Measurements from ENCODE around the gene ARID1B. TPM values are rescaled to one million over a fixed set of nuclear protein-coding genes. Genes with fewer than 3 reads are reported as not detected.

ARID1B gene
- total RNA-seq, 2 donors from 2014 or later = 79.3 to 84.6 TPM

DNA sequence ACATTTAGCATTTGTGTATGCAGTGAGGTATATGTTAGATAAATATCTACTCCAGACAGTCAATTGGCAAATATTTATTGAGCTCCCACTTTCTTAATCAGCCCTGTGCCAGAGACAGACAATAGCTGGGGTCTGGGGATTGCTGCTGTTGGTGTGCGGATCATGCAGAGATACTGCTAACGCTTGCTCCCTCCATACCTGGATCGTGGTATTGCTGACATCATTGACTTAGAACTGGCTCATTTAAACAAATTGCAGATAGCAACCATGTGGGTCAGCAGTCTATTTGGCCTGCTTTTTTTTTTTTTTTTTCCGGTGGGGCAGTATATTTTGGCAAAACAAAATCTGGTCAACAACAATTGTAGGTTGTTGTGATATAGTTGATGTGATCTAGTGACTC, 9.5 kb downstream of the ARID1B start:
- no peak for DNase-seq (ENCODE audit: low spot score)
- intact Hi-C loops (cut with DNase I) = loop anchor here in 1 of 2 donors (10.0 kb wide), 1 partner anchor 218 kb away; no protein-coding TSS in a partner anchor

DNA sequence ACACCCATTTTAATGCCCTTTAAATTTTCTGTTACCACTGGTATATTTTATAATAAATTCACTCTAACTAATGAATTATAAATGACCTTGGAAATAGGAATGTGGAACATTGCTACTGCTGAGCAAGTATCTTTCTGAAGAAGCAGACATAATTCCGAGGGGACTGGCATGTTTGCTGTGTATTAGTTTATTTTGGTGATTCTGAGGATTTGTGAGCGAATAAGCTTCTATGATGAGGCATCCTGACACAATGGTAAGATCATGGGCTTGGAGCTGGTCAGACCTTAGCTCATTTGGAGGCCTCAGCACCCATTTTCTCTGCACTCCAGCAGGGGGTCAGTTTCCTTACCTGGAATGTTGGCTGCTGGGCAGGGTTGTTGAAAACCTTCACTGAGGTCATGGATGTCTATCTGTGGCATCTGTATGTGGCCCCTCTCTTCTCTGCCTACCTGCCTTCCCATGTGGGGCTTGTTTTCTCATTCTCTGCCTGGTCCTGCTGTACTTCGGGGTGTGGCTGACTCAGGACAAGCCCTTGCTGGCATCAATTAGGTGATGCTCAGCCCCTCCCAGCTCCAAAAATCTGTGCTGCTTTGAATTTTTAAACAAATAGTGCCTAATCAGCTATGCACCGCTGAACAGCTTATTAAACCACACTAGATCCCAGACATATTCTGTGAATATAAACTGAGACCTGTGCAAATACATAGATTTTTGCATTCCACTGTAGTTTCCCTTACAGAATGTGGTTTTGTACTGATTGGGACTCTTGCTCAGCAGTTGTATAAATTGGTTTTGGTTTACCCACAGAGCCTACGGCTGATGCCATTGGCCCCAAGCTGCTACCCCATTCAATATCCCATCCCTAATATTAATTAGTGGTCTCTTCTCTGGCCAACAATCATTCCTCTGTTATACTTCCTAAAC, 10.7 kb downstream of the ARID1B start:
- intact Hi-C loops (cut with DNase I) = loop anchor here in 1 of 2 donors (10.0 kb wide), 1 partner anchor 217 kb away; no protein-coding TSS in a partner anchor
- DNase-seq (ENCODE audit: low spot score) = no peak

DNA sequence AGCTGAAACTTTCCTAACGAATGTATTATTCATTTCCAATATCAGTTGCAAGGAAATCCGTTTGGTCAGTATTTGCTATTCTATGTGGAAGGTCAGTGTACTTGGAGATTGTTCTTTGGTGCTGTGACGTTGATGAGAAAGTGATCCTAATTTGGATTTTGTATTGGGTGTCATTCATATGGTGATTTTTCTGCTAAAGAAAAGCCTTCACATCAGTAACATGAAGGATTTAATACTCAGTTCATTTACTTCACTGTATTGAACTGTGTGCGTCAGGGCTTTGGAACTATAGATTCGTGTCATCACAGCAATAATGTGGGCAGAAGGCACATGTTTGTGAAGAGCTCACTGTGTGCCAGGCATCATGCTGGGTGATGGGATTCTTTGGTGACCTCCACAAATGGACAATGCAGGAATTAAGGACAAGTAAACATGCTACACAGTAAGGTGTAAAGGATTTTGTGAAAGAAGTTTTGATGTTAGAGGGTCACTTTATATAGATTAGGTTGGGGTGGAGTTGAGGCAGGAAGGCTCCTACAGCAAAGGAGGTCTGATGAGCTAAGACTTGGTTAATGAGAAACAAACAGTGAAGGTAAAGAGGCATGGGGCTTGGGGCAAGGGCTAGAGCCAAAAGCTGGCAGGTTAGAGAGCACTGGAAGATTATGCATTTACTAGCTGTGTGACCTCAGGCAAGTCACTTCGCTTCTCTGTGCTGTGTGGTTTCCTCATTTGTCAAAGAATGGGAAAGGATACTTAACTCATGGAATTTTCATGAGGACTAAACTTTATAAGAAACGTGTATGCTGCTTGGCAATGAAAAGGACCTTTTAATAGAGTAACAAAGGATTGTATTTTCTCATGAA, 12.1 kb downstream of the ARID1B start:
- no peak for DNase-seq (ENCODE audit: low spot score)
- intact Hi-C loops (cut with DNase I) = loop anchor here in 1 of 2 donors (10.0 kb wide), 1 partner anchor 215 kb away; no protein-coding TSS in a partner anchor

DNA sequence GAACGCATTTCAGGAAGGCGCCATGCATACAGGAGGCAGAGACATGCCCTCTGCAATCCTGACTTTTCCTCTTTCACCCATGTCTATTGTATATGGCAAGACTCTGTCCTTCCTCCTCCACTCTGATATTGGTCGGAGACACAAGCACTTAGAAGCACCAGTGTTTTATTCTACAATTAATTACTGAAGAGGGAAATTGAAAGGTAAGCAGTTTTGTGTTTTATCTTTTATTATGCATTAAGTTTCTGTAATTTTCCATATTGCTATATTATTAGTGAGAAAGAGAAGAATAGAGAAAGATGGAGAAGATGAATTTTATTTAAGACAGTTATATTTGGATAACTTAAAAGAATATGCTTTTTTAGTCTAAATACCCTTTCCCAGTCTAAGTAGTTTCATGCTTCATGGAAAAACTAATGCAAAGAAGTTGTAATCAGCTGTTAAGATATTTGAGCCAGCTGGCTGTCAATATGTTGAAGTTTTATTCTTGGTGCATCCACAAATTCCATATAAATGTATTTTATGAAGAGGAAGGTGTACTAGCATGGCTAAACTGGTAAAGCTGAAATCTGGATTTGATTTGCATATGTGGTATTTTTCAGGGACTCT, 13.6 kb downstream of the ARID1B start:
- no peak for DNase-seq (ENCODE audit: low spot score)
- intact Hi-C loops (cut with DNase I) = loop anchor here in 1 of 2 donors (10.0 kb wide), 1 partner anchor 946 kb away; no protein-coding TSS in a partner anchor

DNA sequence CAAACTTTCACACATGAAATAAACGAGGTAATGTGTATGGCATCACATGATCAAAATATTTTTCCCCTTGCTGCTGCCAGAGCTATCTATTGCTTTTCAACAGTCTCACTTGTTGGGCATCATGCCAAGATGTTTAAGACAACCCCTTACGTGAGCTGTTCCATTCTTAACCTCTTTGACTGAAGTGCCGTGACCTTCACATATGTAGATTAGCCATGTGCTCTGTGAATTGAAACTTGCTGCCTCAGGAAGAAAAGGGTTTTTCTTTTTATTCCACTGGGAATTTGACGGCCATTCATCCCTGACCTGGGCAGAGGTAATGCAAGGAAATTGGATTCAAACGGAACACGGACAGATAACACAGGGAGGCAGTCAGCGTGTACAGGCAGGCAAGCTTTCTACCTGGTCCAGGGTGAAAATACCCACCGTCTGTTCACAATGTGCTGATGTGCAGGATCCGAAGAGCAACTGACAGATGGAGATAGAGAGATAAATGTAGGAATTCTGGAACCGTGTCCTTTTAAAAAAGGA, 14.2 kb downstream of the ARID1B start:
- no peak for DNase-seq (ENCODE audit: low spot score)
- intact Hi-C loops (cut with DNase I) = loop anchor here in 1 of 2 donors (10.0 kb wide), 1 partner anchor 947 kb away; no protein-coding TSS in a partner anchor

DNA sequence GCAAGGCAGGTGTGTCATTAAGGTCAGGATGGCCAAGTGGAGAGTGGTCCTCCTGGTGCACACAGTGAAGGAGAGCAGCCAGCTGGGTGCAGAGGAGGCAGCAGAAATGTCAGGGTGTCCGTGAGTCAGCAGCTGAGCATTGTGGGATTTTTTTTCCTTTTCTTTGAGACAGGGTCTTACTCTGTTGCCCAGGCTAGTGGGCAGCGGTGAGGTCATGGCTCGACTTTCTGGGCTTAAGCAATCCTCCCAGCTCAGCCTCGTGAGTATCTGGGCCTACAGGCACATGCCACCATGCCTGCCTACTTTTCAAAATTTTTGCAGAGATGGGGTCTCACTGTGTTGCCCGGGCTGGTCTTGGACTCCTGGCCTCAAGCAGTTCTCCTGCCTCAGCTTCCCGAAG, 16.0 kb downstream of the ARID1B start:
- no peak for DNase-seq (ENCODE audit: low spot score)
- intact Hi-C loops (cut with DNase I) = loop anchor here in 1 of 2 donors (10.0 kb wide), 1 partner anchor 948 kb away; no protein-coding TSS in a partner anchor

DNA sequence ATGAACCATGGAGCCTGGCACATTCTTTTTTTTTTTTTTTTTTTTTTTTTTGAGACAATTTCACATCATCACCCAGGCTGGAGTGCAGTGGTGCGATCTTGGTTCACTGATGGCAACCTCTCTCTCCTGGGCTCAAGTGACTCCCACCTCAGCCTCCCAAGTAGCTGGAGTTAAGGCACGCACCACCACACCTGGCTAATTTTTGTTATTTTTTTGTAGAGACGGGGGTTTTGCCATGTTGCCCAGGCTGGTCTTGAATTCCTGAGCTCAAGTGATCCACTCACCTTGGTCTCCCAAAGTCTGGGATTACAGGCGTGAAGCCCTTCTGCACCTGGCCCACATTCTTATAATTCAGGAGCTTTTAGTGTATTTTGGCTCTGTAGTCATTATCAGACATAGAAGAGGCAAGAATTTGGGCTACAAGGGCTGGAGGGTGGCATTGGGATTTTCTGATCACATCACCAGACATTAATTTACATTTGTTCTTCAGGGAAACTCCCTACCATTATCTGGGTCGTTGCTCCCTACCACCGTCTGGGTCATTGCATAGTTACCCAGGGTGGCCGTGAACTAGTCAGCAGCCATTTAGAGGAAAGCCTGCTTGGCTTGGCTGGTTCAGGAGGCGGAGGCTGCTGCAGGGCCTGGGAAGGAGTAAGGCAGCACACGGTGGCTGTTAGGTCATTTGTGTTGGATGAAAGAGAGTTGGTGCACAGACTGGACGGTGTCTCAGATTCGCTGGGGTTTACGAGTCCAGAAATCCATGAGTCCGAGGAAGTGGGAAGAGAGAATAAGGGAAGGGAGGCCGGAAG, 17.6 kb downstream of the ARID1B start:
- intact Hi-C loops (cut with DNase I) = loop anchor here in 1 of 2 donors (10.0 kb wide), 1 partner anchor 950 kb away; no protein-coding TSS in a partner anchor
- no peak for DNase-seq (ENCODE audit: low spot score)

DNA sequence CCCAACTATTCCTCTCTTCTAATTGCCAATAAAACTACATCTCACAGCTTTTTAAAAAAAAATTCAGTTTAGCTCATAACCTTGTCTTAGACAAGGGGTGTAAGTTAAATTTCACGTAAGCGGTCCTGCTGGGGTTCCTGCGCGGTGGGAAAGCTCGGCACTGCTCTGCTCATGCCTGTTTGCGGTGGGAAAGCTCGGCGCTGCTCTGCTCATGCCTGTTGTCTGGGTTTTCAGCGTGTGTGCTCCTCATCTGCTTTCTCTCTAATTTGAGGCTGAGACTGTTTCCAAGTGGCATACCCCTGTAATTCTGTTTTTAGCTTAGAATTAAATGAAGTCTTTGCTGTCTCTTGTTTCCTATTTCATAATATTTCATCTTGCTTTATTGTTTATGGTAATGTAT, 18.6 kb downstream of the ARID1B start:
- intact Hi-C loops (cut with DNase I) = loop anchor here in 1 of 2 donors (10.0 kb wide), 1 partner anchor 951 kb away; no protein-coding TSS in a partner anchor
- no peak for DNase-seq (ENCODE audit: low spot score)

DNA sequence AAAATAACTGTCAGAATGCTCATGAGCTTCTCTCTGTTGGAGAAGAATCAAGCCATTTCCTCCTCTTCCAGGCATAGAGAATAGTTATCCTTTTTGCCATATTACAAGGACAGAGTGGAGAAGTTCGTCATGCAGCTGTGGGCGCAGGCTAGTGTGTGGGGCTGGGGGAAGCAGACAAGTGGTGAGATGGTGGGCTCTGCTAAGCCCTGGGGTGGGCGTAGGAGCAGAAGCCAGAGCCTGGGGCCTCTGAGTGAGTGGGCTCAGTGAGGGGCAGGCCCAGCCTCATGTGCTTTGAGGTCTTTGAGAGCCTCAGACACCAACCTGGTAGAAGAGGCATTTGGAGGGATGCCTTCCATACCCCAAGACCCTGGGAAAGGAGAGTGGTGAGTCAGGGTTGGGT, 19.4 kb downstream of the ARID1B start:
- intact Hi-C loops (cut with DNase I) = loop anchor here in 1 of 2 donors (10.0 kb wide), 1 partner anchor 952 kb away; no protein-coding TSS in a partner anchor
- DNase-seq (ENCODE audit: low spot score) = no peak

DNA sequence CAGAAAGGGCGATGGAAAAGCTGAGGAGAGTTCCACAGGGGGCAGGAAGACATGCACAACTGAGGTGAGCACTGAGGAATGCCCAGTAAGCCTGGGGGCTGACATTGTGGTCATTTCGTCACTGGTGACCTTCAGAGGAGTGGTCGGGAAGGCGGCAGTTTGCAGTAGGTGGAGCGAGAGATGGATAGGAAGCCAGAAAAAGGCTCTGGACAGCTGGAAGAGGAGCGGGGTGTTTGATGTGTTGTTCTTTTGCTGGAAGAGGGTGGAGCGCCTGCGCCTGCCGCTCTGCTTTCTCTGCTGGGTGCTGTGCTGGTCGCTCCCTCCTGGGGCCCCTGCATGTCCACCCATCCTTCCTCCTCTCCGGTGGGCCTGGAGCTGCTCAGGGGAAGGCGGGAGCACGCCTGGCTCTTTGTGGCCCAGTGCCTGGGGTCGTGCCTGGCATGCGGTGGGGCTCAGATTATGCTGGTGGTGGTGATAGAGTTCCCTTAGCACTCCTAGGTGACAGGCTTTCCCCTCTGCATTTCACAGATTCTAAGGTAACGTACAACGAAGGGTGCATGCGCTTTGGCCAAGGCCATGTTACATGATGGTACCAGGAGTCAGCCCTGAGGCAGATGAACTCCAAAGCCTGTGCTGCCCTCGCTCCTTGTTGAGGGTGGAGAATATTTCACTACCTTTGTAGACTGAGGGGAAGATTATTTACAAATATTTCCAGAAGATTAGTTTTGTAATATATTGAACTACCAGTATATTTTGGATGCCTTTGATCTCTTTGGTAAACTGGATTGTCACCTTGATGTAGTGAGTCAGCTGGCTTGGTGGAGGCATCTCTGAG, 20.9 kb downstream of the ARID1B start:
- peak; percentile 64 for DNase-seq (ENCODE audit: low spot score)
- intact Hi-C loops (cut with DNase I) = loop anchor here in 1 of 2 donors (10.0 kb wide), 1 partner anchor 953 kb away; no protein-coding TSS in a partner anchor

DNA sequence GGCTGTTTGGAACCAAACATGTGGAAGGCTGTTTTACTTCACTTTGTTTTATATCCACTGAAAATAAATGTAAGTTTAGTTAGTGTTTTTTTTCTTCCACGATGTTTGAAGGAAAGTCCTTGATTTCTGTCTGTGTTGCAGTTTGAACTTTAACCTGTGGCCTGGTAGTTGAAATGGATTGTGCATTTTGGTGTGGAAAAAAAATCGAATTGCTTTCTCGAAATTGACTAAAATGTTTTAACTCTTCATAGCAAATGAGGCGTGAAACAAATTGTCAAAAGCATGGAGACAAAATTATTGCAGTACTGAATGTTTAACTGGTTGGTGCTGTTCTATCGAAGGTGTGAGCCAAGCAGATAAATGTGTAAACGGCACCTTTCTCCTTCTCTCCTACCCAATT, 24.5 kb downstream of the ARID1B start:
- intact Hi-C loops (cut with DNase I) = no loop called here
- no peak for DNase-seq (ENCODE audit: low spot score)

DNA sequence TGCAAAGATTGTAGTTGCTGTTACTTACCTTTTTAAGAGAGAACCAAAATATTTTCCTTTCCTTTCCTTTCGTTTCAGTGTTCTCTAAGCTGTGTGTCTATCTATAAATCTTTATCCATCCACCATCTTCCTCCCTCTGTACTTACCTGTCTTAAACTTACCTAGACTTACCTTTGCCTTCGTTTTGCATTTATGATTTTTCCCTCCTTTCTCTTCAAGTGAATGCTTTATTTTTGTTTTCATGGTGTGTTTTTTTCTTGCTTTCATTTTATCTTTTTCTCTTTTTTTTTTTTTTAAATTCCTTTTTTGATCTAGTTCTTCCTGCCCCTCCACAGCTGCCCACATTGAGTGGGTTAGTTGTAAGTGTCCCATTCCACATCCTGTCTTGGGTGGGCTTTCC, 26.2 kb downstream of the ARID1B start:
- intact Hi-C loops (cut with DNase I) = no loop called here
- DNase-seq (ENCODE audit: low spot score) = no peak

DNA sequence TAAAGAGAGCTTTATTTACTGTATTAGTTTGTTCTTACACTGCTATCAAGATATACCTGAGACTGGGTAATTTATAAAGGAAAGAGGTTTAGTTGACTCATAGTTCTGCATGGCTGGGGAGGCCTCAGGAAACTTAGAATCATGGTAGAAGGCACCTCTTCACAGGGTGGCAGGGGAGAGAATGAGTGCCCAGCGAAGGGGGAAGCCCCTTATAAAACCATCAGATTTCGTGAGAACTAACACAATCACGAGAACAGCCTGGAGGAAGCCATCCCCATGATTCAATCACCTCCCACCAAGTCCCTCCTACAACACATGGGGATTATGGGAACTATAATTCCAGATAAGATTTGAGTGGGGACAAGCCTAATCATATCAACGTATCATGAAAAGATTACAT, 27.2 kb downstream of the ARID1B start:
- no peak for DNase-seq (ENCODE audit: low spot score)
- intact Hi-C loops (cut with DNase I) = no loop called here

DNA sequence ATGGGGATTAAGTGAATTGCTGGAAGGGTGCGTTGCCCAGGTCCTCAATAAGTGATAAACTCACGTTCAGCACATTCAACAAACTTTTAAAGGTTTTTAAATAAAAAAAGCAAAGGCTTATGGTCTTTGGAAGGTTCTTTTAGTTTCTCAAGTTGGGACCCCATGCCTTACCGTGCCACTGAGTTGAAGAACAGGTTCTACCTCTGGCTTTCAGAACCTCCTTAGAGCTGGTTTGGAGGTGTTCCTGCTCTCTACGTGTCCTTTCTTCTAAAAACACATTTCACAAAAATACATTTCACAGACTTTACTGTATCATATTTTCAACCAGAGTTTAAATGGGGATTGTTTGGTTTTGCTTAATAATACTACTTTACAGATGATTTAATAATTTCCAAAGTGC, 29.0 kb downstream of the ARID1B start:
- intact Hi-C loops (cut with DNase I) = no loop called here
- DNase-seq (ENCODE audit: low spot score) = no peak

DNA sequence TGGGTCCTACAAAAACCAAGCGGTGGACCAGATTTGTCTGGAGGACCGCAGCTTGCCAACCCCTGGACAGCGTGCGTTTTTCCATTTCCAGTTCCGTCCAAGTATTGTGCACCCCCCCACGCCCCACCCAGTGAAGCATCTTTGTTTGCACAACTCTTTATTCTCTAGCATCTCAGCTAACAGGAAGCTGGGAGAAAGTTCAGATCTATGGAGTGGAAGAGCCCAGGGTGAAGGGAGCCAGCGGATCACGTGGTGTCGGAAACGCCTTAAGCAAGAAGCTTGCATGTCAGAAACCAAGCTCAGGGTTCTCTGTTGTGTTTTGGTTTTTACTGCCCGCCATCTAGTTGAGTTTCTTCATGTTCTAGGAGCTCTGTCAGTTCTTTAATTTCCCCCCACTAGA, 29.9 kb downstream of the ARID1B start:
- intact Hi-C loops (cut with DNase I) = no loop called here
- DNase-seq (ENCODE audit: low spot score) = peak; percentile 70

DNA sequence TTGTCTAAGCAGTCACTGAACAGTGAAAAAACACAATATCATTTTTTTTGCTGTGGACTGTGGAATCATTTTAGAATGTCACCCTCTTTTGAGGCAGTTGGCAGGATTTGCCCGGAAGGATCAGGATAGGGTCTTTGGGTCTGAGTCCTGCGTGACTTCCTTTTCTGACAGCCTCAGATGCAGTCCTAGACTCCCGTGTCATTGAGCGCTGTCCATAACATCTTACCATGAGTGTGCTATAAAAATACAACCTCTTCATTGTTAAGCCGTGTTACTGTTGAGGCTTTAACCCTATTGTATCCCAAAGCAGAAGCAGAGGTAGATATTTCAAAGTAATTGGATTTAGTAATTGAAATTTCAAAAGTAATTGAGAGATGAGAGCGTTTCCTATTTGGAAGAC, 30.6 kb downstream of the ARID1B start:
- intact Hi-C loops (cut with DNase I) = no loop called here
- DNase-seq (ENCODE audit: low spot score) = no peak

DNA sequence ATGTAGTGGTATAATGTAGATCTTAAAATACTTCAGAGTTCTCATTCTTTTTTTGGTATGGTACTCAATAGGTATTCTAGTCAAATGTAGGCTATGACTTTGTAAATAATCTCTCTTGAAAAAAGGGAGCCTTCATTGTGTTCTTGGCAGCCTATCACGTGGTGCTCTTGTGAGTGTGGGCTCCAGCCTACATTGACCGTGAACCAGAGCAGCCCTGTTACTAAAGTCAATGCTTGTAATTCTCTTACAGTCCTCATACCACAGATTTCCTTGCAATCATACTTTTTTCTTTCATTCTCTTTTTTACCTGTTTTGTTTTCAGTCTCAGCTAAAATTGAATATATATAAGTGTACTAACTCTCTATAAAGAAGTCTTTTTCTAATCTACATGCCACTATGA, 31.1 kb downstream of the ARID1B start:
- intact Hi-C loops (cut with DNase I) = no loop called here
- DNase-seq (ENCODE audit: low spot score) = no peak

Data from posterior vena cava (tissue), 2 donors.